MCF 10A (cell line): ENCODE results near the gene DNAJC18. TPM values are rescaled to one million over a fixed set of nuclear protein-coding genes. Genes with fewer than 3 reads are reported as not detected.

Source experiments
- BruUV-seq: library from RNA; stranded (reverse); fragments of 400-500 nt; replicated peaks from 2 replicates; lab custom pipeline; 2021; lab: Mats Ljungman, UMichigan
- CTCF ChIA-PET: fragments of 300-600 bp; sonication (Branson Sonifier 250); formaldehyde crosslinking; extraction: SDS; loops from one replicate; lab custom pipeline; 2021; ENCODE audit warnings: antibody characterized with exemption, inconsistent platforms; lab: Yijun Ruan, JAX
- POLR2A ChIA-PET: fragments of 300-600, 350-650 bp; sonication (Branson Sonifier 250); formaldehyde crosslinking; extraction: SDS; loops from one replicate; lab custom pipeline; 2020; ENCODE audit warnings: antibody characterized with exemption, inconsistent platforms; lab: Yijun Ruan, JAX
- DNase-seq: peaks from one replicate; pipeline ENCODE4 v3.0.0-alpha.2; 2018; ENCODE audit not compliant: unreplicated experiment
- H3K27ac Mint-ChIP-seq: one replicate; pipeline ENCODE4 v1.8.0; 2022; ENCODE audit warnings: mild to moderate bottlenecking, low read depth, mixed read lengths; ENCODE audit not compliant: unreplicated experiment
- H3K27me3 Mint-ChIP-seq: one replicate; pipeline ENCODE4 v1.8.0; 2022; ENCODE audit warnings: mixed read lengths; ENCODE audit not compliant: insufficient read depth, unreplicated experiment
- H3K36me3 Mint-ChIP-seq: one replicate; pipeline ENCODE4 v1.8.0; 2022; ENCODE audit warnings: mild to moderate bottlenecking, moderate library complexity, mixed read lengths; ENCODE audit not compliant: insufficient read depth, unreplicated experiment
- H3K4me1 Mint-ChIP-seq: one replicate; pipeline ENCODE4 v1.8.0; 2022; ENCODE audit warnings: mixed read lengths; ENCODE audit not compliant: insufficient read depth, unreplicated experiment
- H3K4me3 Mint-ChIP-seq: one replicate; pipeline ENCODE4 v1.8.0; 2022; ENCODE audit warnings: mild to moderate bottlenecking, moderate library complexity, mixed read lengths; ENCODE audit not compliant: unreplicated experiment
- H3K9me3 Mint-ChIP-seq: one replicate; pipeline ENCODE4 v1.8.0; 2022; ENCODE audit warnings: mixed read lengths; ENCODE audit not compliant: unreplicated experiment
- CTCF ChIP-seq: fragments of 200-600 bp; IDR thresholded peaks from one replicate; pipeline ENCODE4 v1.8.0; 2022; ENCODE audit warnings: antibody characterized with exemption, mild to moderate bottlenecking; ENCODE audit not compliant: unreplicated experiment
- intact Hi-C: fragments of 100-400 bp; cut with micrococcal nuclease; formaldehyde crosslinking; loops from 2 replicates; pipeline ENCODE4 v1.14.1; 2022
- total RNA-seq: library from RNA; stranded (reverse); gene quantifications from 2 replicates; pipeline ENCODE4 v1.2.3, GENCODE V29; 2022

Gene DNAJC18
- total RNA-seq, 1 experiment from 2014 or later = 15.1 TPM

- no peak for TF ChIP-seq CTCF
- no TSS peak for BruUV-seq
- H3K4me1 Mint-ChIP-seq = peaks cover 6% of the 10 kb centered on the region
- no peaks in the 10 kb centered on the region for H3K36me3 Mint-ChIP-seq
- DNase-seq = no peak
- H3K9me3 Mint-ChIP-seq = no peaks in the 10 kb centered on the region
- intact Hi-C loops = no loop called here
- ChIA-PET CTCF (no interaction called here), POLR2A (no interaction called here)
- no peaks in the 10 kb centered on the region for H3K27me3 Mint-ChIP-seq
- no peak overlapping the region for H3K4me3 Mint-ChIP-seq
- H3K27ac Mint-ChIP-seq = no peak overlapping the region
Observed at GRCh38 chr5:139456776-139457175, 17.5 kb upstream of the DNAJC18 start.

- TF ChIP-seq CTCF = no peak
- ChIA-PET CTCF (no interaction called here), POLR2A (no interaction called here)
- no peak for DNase-seq
- intact Hi-C loops = no loop called here
- no peaks in the 10 kb centered on the region for H3K36me3 Mint-ChIP-seq
- H3K27me3 Mint-ChIP-seq = no peaks in the 10 kb centered on the region
- H3K9me3 Mint-ChIP-seq = no peaks in the 10 kb centered on the region
- no peak overlapping the region for H3K27ac Mint-ChIP-seq
- no TSS peak for BruUV-seq
- peaks cover 6% of the 10 kb centered on the region for H3K4me1 Mint-ChIP-seq
- no peak overlapping the region for H3K4me3 Mint-ChIP-seq
Observed at GRCh38 chr5:139454568-139455290, 15.4 kb upstream of the DNAJC18 start.

GRCh38 chr5:139453683-139454567 lies 14.6 kb upstream of the DNAJC18 start:
- no peak for DNase-seq
- intact Hi-C loops = no loop called here
- Mint-ChIP-seq H3K9me3 (no peaks in the 10 kb centered on the region), H3K27ac (no peak overlapping the region), H3K4me1 (peaks cover 2% of the 10 kb centered on the region), H3K36me3 (no peaks in the 10 kb centered on the region), H3K27me3 (no peaks in the 10 kb centered on the region), H3K4me3 (no peak overlapping the region)
- TF ChIP-seq CTCF = no peak
- BruUV-seq = no TSS peak
- CTCF ChIA-PET = no interaction called here
- POLR2A ChIA-PET = no interaction called here

- no TSS peak for BruUV-seq
- H3K4me1 Mint-ChIP-seq = peaks cover 6% of the 10 kb centered on the region
- no peaks in the 10 kb centered on the region for H3K9me3 Mint-ChIP-seq
- H3K27ac Mint-ChIP-seq = no peak overlapping the region
- ChIA-PET CTCF (no interaction called here), POLR2A (no interaction called here)
- H3K36me3 Mint-ChIP-seq = no peaks in the 10 kb centered on the region
- TF ChIP-seq CTCF = no peak
- no peak for DNase-seq
- intact Hi-C loops = no loop called here
- H3K27me3 Mint-ChIP-seq = no peaks in the 10 kb centered on the region
- H3K4me3 Mint-ChIP-seq = no peak overlapping the region
Observed at GRCh38 chr5:139451878-139452660, 12.7 kb upstream of the DNAJC18 start.
